ENCODE results near the gene GNS. TPM values are rescaled to one million over a fixed set of nuclear protein-coding genes. Genes with fewer than 3 reads are reported as not detected.

Gene GNS
- 100 to 1,000 TPM; 147 to 186 TPM for total RNA-seq

GRCh38 chr12:64759035-64759894, at the start of gene GNS:
Gene GNS (minus strand): TSS chr12:64759406. CDS start chr12:64759276, 130 bp downstream.

Other genes with a start within 250 kb of the GNS start
- gene RASSF3, start 148.9 kb downstream of the GNS start, total RNA-seq, result 10 to 100 TPM; 64.9 to 65.7 TPM
- under 1 TPM; under 0.01 to 0.33 TPM for gene TBC1D30, start 65.2 kb upstream of the GNS start, total RNA-seq

Measured in melanocyte of skin (primary cell).